NT2/D1 (cell line): ENCODE results near the gene TRIM71.
"Not testable (repeated sequence)": the region's sequence is repeated elsewhere in the genome, so short reads cannot be mapped to it uniquely, and the experiment has no call there.

ENCODE experiments used
- DNase-seq: peaks from one replicate; pipeline ENCODE4 v3.0.0-alpha.2; 2011; ENCODE audit warnings: low read depth, low spot score
- H3K27me3 ChIP-seq: 2 replicates; pipeline ENCODE4 v1.6.0; 2011; ENCODE audit warnings: mild to moderate bottlenecking; ENCODE audit not compliant: insufficient read length, insufficient read depth
- H3K36me3 ChIP-seq: 2 replicates; pipeline ENCODE4 v1.6.1; 2011; ENCODE audit warnings: mild to moderate bottlenecking, low read length, mixed read lengths; ENCODE audit not compliant: insufficient read depth, insufficient read length
- H3K4me1 ChIP-seq: 2 replicates; pipeline ENCODE4 v1.5.1; 2011; ENCODE audit not compliant: insufficient read depth, insufficient read length
- H3K4me3 ChIP-seq: 2 replicates; pipeline ENCODE4 v1.5.1; 2011; ENCODE audit warnings: low read depth; ENCODE audit not compliant: insufficient read length
- H3K9ac ChIP-seq: 2 replicates; pipeline ENCODE4 v1.6.0; 2011; ENCODE audit warnings: low read depth; ENCODE audit not compliant: insufficient read length
- H3K9me3 ChIP-seq: 2 replicates; pipeline ENCODE4 v1.5.1; 2011; ENCODE audit warnings: mild to moderate bottlenecking, low read length; ENCODE audit not compliant: insufficient read depth
- SUZ12 ChIP-seq: IDR thresholded peaks from 2 replicates; pipeline ENCODE4 v1.6.1; 2011; ENCODE audit not compliant: insufficient read length, insufficient read depth; ENCODE audit errors: extremely low read depth
- YY1 ChIP-seq: IDR thresholded peaks from 2 replicates; pipeline ENCODE4 v1.6.1; 2011; ENCODE audit not compliant: insufficient read length, insufficient read depth
- ZNF274 ChIP-seq: IDR thresholded peaks from 2 replicates; pipeline ENCODE4 v1.6.1; 2011; ENCODE audit warnings: mild to moderate bottlenecking, low read depth, low read length

Gene TRIM71

DNA sequence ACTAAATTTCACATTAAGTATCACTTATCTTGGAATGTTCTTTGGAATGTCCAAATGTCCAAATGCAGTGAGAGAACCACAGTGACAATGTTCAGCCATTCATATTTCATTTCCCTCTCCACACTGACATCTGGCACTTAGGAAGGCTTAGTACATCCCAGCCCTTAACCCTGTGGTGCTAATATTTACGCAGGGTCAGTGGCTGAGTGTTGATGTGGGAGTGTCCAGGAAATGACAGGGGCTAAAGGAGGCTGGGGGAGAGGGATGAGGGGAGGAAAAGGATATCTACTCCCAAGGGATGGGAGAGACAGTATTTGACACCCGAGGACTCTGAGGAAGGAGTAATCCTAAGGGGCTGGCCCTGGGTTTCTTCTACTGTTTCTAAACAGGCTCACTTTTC, 119.5 kb downstream of the TRIM71 start:
- no peak overlapping the region for H3K9ac ChIP-seq
- no peak overlapping the region for H3K4me3 ChIP-seq
- no peaks in the 10 kb centered on the region for H3K36me3 ChIP-seq
- H3K4me1 ChIP-seq: no peaks in the 10 kb centered on the region
- DNase-seq: no peak
- TF ChIP-seq YY1 (no peak), ZNF274 (no peak), SUZ12 (no peak)
- no peaks in the 10 kb centered on the region for H3K9me3 ChIP-seq
- no peaks in the 10 kb centered on the region for H3K27me3 ChIP-seq

DNA sequence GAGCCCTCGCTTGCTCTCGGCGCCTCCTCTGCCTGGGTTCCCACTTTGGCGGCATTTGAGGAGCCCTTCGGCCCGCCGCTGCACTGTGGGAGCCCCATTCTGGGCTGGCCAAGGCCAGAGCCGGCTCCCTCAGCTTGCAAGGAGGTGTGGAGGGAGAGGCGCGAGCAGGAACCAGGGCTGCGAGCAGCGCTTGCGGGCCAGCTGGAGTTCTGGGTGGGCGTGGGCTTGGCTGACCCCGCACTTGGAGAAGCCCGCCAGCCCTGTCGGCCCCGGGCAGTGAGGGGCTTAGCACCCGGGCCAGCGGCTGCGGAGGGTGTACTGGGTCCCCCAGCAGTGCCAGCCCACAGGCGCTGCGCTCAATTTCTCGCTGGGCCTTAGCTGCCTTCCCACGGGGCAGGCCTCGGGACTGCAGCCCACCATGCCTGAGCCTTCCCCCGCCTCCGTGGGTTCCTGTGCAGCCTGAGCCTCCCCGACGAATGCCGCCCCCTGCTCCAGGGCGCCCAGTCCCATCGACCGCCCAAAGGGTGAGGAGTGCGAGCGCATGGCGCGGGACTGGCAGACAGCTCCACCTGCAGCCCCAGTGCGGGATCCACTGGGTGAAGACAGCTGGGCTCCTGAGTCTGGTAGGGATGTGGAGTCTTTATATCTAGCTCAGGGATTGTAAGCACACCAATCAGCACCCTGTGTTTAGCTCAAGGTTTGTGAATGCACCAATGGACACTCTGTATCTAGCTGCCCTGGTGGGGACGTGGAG, 121.9 kb downstream of the TRIM71 start:
- not testable (repeated sequence) for H3K9ac ChIP-seq, H3K4me1 ChIP-seq, H3K36me3 ChIP-seq, H3K9me3 ChIP-seq, H3K27me3 ChIP-seq, DNase-seq, H3K4me3 ChIP-seq

DNA sequence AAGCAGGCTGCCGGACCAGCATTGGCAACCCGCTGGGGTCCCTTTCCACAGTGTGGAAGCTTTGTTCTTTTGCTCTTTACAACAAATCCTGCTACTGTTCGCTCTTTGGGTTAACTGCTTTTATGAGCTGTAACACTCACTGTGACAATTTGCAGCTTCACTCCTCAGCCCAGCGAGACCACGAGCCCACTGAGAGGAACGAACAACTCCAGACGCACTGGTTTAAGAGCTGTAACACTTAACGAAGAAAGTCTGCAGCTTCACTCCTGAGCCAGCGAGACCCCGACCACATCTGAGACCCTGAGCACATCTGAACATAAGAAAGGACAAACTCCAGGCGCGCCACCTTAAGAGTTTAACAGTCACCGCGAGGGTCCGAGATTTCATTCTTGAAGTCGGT, 122.9 kb downstream of the TRIM71 start:
- DNase-seq: no peak
- no peak for TF ChIP-seq ZNF274
- TF ChIP-seq SUZ12: no peak
- TF ChIP-seq YY1: no peak
- H3K27me3 ChIP-seq: no peaks in the 10 kb centered on the region
- no peaks in the 10 kb centered on the region for H3K9me3 ChIP-seq
- no peaks in the 10 kb centered on the region for H3K36me3 ChIP-seq
- H3K4me3 ChIP-seq: no peak overlapping the region
- H3K4me1 ChIP-seq: no peaks in the 10 kb centered on the region
- H3K9ac ChIP-seq: no peak overlapping the region

DNA sequence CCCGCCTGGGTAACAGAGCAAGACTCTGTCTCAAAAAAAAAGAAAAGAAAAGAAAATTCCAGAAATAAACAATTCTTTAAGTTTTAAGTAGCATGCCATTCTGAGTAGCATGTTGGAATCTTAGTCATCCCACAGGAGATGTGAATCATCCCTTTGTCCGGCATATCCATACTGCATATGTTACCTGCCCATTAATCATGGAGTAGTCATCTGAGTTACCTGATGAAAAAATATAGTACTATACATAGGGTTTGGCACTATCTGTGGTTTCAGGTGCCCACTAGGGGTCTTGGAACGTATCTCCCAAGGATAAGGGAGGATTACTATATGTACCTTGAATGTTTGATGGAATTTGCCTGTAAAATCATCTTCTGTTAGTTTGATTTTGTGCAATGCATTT, 127.3 kb downstream of the TRIM71 start:
- H3K4me1 ChIP-seq: no peaks in the 10 kb centered on the region
- no peak for DNase-seq

DNA sequence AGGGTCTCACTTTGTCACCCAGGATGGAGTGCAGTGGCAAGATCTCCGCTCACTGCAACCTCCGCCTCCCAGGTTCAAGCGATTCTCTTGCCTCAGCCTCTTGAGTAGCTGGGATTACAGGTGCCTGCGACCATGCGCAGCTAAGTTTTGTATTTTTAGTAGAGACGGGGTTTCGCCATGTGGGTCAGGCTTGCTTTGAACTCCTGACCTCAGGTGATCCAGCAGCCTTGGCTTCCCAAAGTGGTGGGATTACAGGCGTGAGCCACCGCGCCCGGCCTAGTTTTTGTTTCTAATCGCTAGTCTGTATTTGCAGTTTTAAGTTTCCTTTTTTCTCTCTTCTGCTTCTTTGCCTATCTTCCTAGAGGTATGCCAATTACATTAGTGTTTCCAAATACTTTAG, 127.8 kb downstream of the TRIM71 start:
- H3K9me3 ChIP-seq, DNase-seq, H3K27me3 ChIP-seq, H3K4me3 ChIP-seq, H3K9ac ChIP-seq, H3K36me3 ChIP-seq, H3K4me1 ChIP-seq: not testable (repeated sequence)

More for the DNA sequence above, 127.3 kb downstream of the TRIM71 start:
- Histone ChIP-seq H3K9ac (no peak overlapping the region), H3K4me3 (no peak overlapping the region), H3K27me3 (no peaks in the 10 kb centered on the region), H3K36me3 (no peaks in the 10 kb centered on the region), H3K9me3 (no peaks in the 10 kb centered on the region)
- TF ChIP-seq SUZ12 (no peak), YY1 (no peak), ZNF274 (no peak)

DNA sequence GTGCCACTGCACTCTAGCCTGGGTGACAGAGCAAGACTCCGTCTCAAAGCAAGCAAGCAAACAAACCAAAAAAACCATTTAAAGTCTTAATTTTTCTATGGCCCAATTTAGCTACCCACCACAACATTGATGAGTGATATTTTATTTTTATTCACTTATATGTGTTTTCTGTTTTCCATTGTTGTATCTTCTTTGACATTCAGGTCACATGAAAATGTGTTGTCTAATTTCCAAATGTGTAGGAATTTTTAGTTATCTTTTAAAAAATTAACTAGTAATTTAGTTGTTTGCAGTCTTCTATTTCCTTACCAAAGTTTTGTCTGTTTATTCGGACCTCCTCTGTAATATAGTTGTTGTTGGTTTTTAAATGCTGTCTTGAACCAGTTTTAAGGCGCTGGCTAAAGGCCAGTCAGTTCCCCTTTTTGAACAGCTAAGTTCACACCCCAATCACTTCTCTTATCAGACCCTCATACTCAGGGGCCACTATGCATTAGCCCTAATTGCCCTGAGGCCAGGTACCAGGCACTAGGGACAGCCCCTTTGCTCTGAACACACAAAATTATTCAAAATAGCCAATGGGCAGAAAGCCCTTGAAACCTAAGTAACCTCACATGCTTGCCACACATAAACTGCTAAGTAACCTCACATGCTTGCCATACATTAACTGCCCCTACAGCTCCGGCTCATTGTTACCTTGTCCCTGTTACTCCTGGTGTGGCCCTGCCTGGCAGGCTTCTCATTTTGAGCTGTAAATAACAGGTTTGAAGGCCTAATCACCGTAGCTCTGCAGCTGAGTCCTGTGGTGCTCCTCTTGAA, 129.4 kb downstream of the TRIM71 start:
- DNase-seq: no peak
- no peaks in the 10 kb centered on the region for H3K36me3 ChIP-seq
- H3K9ac ChIP-seq: no peak overlapping the region
- TF ChIP-seq SUZ12 (no peak), YY1 (no peak), ZNF274 (no peak)
- H3K4me1 ChIP-seq: no peaks in the 10 kb centered on the region
- H3K9me3 ChIP-seq: no peaks in the 10 kb centered on the region
- no peaks in the 10 kb centered on the region for H3K27me3 ChIP-seq
- no peak overlapping the region for H3K4me3 ChIP-seq
